NK-92 treated with Interleukin-12 subunit alpha and Interleukin-12 subunit beta, amount 100 ng/mL, for 24 hours (cell line): ENCODE data around the gene YTHDF2.
"Not testable (repeated sequence)": the region's sequence is repeated elsewhere in the genome, so short reads cannot be mapped to it uniquely, and the experiment has no call there.

Source experiments
- DNase-seq: peaks from one replicate; lab custom pipeline; 2025; lab: John Stamatoyannopoulos, UW

Gene YTHDF2

GRCh38 chr1:28736450-28737306 lies at the start of gene YTHDF2:
YTHDF2 (plus strand) TSS chr1:28736940; CDS start chr1:28737121, 181 bp downstream.
- DNase-seq, result peak; percentile 95

DNA sequence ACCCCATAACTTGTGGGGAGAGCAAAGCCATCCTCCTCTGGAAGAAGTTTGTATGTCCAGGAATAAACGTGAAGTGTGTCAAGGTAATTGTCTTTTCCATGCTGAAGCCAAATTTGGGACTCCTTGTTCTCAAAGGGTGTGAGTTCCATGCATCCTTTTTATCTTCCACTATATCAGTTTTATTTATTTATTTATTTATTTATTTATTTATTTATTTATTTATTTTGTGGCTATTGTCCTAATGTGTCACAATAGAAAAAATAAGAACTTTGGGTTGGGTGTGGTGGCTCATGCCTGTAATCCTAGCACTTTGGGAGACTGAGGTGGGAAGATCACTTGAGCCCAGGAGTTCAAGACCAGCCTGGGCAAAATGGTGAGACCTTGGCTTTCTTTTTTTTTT lies 45.1 kb upstream of the YTHDF2 start:
- DNase-seq, result not testable (repeated sequence)

GRCh38 chr1:28703629-28704028 lies 33.1 kb upstream of the YTHDF2 start:
- DNase-seq, result no peak

DNA sequence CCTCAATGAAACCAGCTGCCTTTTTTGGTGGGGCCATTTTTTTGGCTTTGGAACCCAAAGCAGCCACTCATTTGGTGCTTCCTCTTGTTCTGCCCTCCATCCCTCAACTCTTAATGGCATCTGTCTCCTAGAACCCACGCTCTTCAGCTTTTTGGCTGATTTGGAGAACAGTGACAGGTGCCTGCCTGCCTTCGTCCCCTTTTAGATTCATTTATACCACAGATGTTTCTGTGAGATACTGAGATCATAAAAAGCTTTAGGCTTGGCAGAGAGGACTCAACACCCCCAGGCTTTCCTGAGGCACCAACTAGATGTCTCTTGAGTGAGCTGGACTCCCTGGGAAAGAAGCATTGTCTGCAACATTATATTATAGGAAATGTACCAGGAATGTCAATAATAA lies 20.4 kb upstream of the YTHDF2 start:
- no peak for DNase-seq

DNA sequence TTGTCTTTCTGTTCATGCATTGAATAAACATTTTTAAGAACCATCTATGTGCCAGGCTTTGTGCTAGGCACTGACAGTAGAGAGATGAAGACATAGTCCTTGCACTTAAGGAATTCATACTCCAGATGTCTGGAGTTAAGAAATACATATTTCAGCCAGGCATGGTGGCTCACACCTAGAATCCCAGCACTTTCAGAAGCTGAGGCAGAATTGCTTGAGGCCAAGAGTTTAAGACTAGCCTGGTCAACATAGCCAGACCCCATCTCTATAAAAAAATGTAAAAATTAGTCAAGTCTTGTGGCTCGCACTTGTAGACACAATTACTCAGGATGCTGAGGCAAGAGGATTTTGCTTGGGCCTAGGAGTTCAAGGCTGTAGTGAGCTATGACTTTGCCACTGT lies 18.6 kb upstream of the YTHDF2 start:
- DNase-seq, result no peak

DNA sequence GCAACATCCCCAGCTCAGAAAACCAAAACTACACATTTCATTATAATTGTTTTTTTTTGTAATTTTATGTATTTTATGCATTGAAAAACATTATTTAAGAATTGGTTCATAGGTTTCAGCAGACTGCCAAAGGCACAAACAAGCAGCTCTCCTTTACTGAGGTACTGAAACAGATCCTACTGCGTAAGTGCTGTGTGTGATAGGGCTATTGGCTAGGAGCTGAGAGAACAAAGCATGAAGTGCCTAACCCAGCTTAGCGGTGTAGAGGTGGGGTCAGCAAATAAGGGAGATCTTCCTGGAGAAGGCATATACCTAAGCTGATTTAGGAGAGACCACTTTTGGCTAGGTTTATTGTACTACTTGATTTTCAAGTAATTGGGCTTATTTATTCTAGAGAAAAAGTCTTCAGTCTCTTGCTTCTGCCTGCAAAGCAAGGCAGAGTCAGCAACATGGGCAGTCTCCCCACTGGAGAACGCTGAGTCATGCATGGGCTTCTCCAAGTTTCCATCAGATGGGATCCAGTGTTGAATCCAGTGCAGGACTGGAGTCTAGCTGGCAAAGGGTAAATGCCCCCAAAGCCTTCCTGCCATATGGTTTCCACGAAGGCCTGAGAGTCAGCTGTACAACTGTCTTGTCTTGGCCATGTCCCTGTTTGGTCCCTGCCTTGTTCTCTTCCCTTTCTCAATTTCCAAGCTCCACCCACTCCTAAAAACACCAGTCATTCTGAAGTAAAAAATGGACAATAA lies 18.0 kb upstream of the YTHDF2 start:
- DNase-seq, result no peak

DNA sequence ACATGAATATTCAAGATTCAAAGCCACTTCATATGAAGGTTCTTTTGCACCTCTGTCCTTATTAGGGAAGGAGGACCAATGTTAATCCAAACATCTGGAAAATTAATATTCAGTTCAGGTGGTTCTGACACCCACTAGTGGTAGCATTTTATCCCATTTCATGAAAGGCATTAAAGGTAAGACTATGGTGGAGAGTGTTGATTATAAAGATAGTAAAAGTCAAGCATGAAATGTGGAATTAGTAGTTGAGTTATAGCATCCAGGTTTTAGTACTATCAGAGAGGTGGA lies 17.5 kb upstream of the YTHDF2 start:
- DNase-seq, result no peak

DNA sequence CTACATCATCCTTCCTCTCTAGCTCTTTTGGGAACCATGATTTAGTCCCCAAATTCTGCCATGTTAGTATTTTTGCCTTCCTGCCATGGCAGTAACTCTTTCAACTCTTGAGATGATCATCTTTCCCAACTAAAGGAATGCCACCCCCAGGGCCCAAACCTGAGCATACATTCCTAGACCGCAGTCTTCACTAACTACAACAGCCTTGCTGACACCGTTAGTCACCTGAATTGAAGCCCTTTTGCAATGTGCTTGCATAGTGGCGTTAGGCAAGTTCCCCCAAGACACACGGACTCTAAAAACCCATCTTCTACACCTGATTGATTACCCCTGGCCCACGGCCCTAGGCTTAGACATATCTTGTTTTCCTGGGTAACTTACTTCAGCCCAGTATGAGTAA lies 16.4 kb upstream of the YTHDF2 start:
- no peak for DNase-seq

DNA sequence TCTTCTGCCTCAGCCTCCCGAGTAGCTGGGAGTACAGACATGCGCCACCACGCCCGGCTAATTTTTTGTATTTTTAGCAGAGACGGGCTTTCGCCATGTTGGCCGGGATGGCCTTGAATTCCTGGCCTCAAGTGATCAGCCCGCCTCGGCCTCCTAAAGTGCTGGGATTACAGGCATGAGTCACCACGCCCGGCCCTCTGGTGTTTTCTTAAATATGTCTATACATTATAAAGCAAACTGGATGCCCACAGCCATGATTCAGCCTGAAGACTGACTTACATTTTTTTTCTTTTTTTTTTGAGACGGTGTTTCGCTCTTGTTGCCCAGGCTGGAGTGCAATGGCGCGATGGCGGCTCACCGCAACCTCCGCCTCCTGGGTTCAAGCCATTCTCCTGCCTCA lies 14.8 kb upstream of the YTHDF2 start:
- DNase-seq, result not testable (repeated sequence)

- not testable (repeated sequence) for DNase-seq
These were observed 11.4 kb upstream of the YTHDF2 start for GRCh38 chr1:28725365-28725764.

DNA sequence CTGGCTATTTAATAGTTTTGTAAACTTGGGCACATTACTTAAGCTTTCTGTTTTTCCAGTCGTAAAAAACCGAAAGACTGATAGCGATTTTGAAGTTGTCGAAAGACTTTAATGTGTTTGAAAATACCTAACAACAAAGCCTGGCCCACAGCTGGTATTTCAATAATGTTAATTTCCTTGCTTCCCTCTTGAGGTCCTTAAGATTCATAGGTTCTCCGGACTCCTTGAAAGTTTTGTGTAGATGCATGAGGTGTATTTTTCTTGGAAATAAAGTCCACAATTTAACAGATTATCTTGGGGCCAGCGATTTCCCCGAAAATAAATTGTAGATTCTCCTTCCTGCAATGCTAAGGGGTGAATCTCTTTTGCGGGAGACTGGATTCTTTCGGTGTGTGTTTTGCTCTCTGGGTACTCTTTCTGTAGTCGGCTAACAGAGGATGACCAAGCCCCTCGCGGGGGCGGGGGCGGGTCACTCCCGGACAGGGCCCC lies 735 bp upstream of the YTHDF2 start:
- no peak for DNase-seq

DNA sequence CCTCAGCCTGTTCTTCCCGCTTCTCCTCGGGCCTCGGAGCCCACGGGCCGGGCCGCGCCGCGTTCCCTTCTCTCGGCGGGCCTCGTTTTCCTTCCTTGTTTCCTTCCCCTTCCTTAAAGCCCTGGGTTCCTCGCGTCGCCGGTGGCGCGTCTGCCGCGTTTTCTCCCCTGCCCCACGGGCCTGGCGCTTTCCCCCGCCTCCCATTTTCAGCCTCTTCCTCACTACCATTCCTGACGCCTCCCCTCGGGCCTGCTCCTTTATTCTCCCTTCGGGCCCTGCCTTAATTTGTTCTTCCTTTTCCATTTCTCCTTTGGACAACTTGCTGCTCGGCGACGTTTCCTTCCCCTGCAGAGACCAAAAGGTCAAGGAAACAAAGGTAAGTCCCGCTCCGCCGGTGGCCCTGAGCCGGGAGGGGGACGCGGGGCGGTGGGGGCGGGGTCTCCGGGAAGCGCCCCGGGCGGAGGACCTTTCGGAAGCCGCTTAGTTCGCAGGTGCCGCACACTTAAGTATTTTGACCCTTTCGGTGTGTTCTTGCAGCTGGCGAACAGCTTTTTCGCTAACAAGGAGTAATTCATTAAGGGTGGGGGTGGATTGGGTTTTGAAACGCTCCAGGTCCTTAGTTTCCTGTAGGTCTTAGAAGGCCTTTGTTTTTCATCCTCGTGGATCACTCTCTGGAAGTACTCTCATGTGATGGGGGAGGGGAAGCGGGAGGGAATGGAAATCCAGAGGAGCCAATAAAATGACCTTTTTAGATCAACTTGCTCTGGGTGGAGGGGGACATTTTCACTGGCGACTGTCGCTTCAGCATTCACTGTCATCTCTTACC lies 780 bp downstream of the YTHDF2 start:
- DNase-seq, result peak; percentile 37

GRCh38 chr1:28740118-28740517 lies 3.4 kb downstream of the YTHDF2 start:
- no peak for DNase-seq

DNA sequence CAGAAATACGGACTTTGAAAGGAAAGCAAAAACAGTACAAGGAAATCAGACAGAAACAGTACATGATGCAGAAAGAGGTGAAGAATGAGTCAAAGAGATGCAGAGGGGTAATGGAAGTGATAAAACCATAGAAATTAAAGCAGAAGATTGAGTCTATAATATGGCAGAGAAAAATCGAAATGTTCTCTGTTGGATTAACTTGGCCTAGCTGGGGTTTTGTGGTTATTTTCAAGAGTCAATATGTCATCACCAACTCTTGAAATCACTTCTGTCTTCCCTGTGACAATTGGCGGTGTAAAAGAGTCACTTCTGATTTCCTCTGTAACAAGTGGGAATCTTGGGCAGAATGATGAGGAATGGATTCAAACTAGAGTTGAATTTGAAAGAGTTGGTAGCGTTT lies 7.4 kb downstream of the YTHDF2 start:
- DNase-seq, result no peak

- no peak for DNase-seq
These were observed 9.0 kb downstream of the YTHDF2 start for GRCh38 chr1:28745653-28746173.

DNA sequence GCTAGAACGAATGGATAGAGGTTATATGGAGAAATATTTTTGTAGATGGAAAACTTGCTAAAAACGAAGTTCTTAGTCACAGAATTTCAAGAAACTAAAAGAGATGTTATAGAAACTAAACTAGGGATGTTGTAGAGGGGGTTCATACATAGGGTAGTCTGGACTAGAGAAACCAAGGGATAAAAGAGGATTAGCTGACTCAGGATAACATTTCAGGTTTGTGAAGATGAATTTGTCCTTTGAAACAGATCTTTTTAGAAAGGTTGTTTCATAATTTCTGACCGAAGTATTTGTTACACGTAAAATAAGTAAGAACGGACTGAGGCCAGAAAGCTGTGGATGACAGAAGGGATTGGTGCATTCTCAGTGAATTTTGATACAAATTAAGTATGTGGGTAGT lies 13.6 kb downstream of the YTHDF2 start:
- no peak for DNase-seq

DNA sequence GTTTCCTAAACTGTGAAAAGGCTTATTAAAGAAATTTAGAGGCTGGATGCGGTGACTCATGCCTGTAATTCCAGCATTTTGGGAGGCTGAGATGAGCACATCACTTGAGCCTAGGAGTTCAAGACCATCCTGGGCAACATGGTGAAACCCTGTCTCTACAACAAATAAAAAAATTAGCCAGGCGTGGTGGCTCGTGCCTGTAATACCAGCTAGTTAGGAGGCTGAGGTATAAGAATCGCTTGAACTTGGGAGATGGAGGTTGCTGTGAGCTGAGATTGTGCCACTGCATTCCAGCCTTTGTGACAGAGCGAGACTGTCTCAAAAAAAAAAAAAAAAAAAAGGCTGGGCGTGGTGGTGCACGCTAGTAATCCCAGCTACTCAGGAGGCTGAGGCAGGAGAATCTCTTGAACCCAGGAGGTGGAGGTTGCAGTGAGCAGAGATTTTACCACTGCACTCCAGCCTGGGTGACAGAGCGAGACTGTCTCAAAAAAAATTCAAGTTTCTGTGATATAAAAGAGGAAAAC lies 14.1 kb downstream of the YTHDF2 start:
- not testable (repeated sequence) for DNase-seq

GRCh38 chr1:28751315-28752060 lies 14.7 kb downstream of the YTHDF2 start:
- no peak for DNase-seq

DNA sequence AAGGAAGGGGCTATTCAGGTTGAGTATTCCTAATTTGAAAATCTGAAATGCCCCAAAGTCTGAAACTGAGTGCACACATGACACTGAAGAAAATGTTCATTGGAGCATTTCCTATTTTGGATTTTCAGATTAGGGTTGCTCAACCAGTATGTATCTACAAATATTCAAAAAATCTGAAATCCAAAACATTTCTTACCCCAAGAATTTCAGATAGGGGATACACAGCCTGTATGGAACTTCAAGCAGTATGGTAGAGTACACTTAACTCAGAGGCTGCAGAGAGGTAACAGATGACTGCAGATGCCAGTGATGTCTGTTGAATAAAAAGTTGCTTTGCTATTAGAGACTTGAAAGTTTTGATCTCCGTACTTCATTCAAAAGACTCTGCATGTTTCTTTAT lies 19.0 kb downstream of the YTHDF2 start:
- no peak for DNase-seq

- DNase-seq, result no peak
These were observed 20.1 kb downstream of the YTHDF2 start for GRCh38 chr1:28756846-28757245.

- DNase-seq, result no peak
These were observed 21.7 kb downstream of the YTHDF2 start for GRCh38 chr1:28758420-28758819.
